H1 (cell line): Measurements from ENCODE around the gene CSTF3. TPM values are rescaled to one million over a fixed set of nuclear protein-coding genes. Genes with fewer than 3 reads are reported as not detected.
A peak's percentile ranks its signal among the peaks of the same experiment; 100 is the strongest.

Experiments
- CBX5 ChIP-seq: fragments of 300-800, 300-1000 bp; sonication (generic); IDR thresholded peaks from 2 replicates; pipeline ENCODE4 v1.7.1; 2016; ENCODE audit warnings: antibody characterized with exemption, low read length, low read depth
- CHD1 ChIP-seq: IDR thresholded peaks from 2 replicates; pipeline ENCODE4 v1.6.1; 2012; ENCODE audit warnings: low read depth, low read length, improper control_type of control experiment
- POU5F1 ChIP-seq: IDR thresholded peaks from 2 replicates; pipeline ENCODE4 v1.6.1; 2011; ENCODE audit warnings: low read depth, mild to moderate bottlenecking, low read length, moderate library complexity
- SIN3A ChIP-seq, 2 experiments: IDR thresholded peaks in 1 of 2; conservative IDR thresholded peaks in 1 of 2; 2 replicates each; pipeline ENCODE4 v1.6.1; 2011 to 2012; ENCODE audit warnings: low read length in 2 of 2, improper control_type of control experiment in 1 of 2, low read depth in 1 of 2, mild to moderate bottlenecking in 1 of 2
- TBP ChIP-seq: IDR thresholded peaks from 2 replicates; pipeline ENCODE4 v1.6.1; 2011; ENCODE audit warnings: low read depth, low read length, improper control_type of control experiment
- polyA plus RNA-seq, 7 experiments: library from polyadenylated mRNA; depleted of rRNA in 3 of 7; stranded (reverse) in 5 of 7; unstranded in 2 of 7; fragments of >200 nt in 5 of 7; fragments of 200-250 nt in 2 of 7; gene quantifications; 1 replicate in 5 of 7; 2 replicates in 1 of 7; 4 replicates in 1 of 7; pipeline versions ENCODE4 v1.2.1 to v1.2.3, GENCODE V29; 2011 to 2013; ENCODE audit warnings: missing spikeins in 2 of 7, mixed read lengths in 2 of 7
- total RNA-seq: library from RNA; stranded (reverse); fragmentation: NEBNext Ultra II Directional; extraction: Animal tissue kit (Norgen Biotek cat#: 25700); gene quantifications from 2 replicates; pipeline ENCODE4 v1.2.1, GENCODE V29; 2021

The CSTF3 gene
- total and polyA plus RNA-seq, 2 of the 8 experiments (the other 6 are each of a cell fraction or from before 2014, with no cell fraction given) = 22.3 to 54.7 TPM

DNA sequence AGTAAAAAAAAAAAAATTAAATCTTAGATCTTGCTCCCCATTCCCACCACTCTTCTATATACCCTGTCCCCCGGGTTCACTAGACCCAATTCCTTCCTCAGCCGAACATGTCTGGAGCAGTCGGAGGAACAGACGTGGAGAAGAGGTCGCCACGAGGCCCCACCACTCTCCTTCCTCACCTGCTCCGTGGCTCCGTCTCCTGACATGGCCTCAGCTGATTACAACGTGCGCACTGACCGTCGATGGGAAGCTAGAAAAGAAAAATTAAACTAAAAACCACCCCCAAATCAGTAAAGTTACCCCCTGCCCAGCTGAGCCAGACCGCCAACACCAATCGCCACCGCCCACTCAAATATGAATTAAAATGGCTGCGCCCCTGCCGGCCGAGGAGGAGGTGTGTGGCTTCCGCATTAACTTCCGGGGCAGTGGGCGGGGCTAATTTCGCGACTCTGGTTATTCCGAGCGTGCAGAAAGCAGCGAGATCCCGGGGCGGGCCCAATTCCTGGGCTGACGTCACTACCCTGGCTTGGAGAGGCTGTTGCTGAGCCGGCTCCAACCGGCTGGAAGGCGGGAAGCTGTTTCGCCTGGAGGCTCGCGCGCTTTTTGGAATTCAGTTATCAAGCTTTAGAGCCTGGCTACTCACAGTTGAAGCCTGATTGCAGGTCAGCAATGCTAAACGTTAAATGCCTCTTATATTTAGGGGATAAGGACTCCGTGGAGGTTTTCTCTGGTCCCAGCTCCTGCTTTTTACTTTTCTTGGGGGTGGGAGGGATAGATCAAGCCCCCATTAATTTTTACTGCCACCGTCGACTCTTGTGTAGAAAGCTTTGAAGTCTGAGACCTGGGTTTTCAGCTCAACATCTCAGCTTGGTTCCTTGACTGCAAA, at the start of gene CSTF3 (continued):
- TF ChIP-seq TBP = peak; percentile 91
- TF ChIP-seq SIN3A (conservative IDR thresholded peaks at IDR 0.05 in 1 of 2, IDR thresholded peaks at IDR 0.05 in 1 of 2; ENCODE audit: low read depth in 1 of 2, low read length in 2 of 2) = peak; percentile 58 to 90; a peak in 2 of 4 replicates
- no peak for TF ChIP-seq POU5F1
- no peak for TF ChIP-seq CHD1
- no peak for TF ChIP-seq CBX5
